GM12865 (cell line): ENCODE results near the gene PTPRH.
A peak's percentile ranks its signal among the peaks of the same experiment; 100 is the strongest.
"Not testable (repeated sequence)": the region's sequence is repeated elsewhere in the genome, so short reads cannot be mapped to it uniquely, and the experiment has no call there.

ENCODE experiments used
- DNase-seq: peaks from one replicate; pipeline ENCODE4 v3.0.0; 2010; ENCODE audit warnings: low read depth
- H3K4me3 ChIP-seq: 2 replicates; pipeline ENCODE4 v1.5.1; 2011; ENCODE audit warnings: mild to moderate bottlenecking, low read depth, low read length, control low read depth
- CTCF ChIP-seq: IDR thresholded peaks from 2 replicates; pipeline ENCODE4 v1.5.1; 2011; ENCODE audit warnings: low read length, control low read depth, low read depth, inconsistent platforms; ENCODE audit not compliant: insufficient read depth; ENCODE audit errors: missing control alignments

Gene PTPRH

GRCh38 chr19:55209693-55210472, 582 bp upstream of the PTPRH start:
- no peak for TF ChIP-seq CTCF
- no peak for DNase-seq
- no peak overlapping the region for H3K4me3 ChIP-seq

- H3K4me3 ChIP-seq = no peak overlapping the region
- no peak for DNase-seq
- TF ChIP-seq CTCF = no peak
Measured at GRCh38 chr19:55206664-55207500, 2.4 kb downstream of the PTPRH start.

- H3K4me3 ChIP-seq, DNase-seq: not testable (repeated sequence)
- peak; percentile 6 for TF ChIP-seq CTCF
Measured at GRCh38 chr19:55202199-55202598, 7.1 kb downstream of the PTPRH start.

- no peak for TF ChIP-seq CTCF
- no peak overlapping the region for H3K4me3 ChIP-seq
- no peak for DNase-seq
Measured at GRCh38 chr19:55199620-55200204, 9.6 kb downstream of the PTPRH start.

- no peak overlapping the region for H3K4me3 ChIP-seq
- no peak for DNase-seq
- TF ChIP-seq CTCF = no peak
Measured at GRCh38 chr19:55198651-55199050, 10.7 kb downstream of the PTPRH start.

- DNase-seq = peak; percentile 42
- no peak overlapping the region for H3K4me3 ChIP-seq
- TF ChIP-seq CTCF = no peak
Measured at GRCh38 chr19:55197528-55197927, 11.8 kb downstream of the PTPRH start.
